HG03025 (cell line): ENCODE measurements around the gene TBCK.
"Not testable (repeated sequence)": the region's sequence is repeated elsewhere in the genome, so short reads cannot be mapped to it uniquely, and the experiment has no call there.

Source experiments
- ATAC-seq: cut with Tn5 transposase; IDR thresholded peaks from one replicate; pipeline ENCODE4 v1.9.1; 2021; ENCODE audit warnings: mild to moderate bottlenecking, moderate library complexity; ENCODE audit not compliant: unreplicated experiment, low FRiP score

The TBCK gene

GRCh38 chr4:106245176-106245575 is 70.8 kb downstream of the TBCK start:
- no peak for ATAC-seq

- ATAC-seq: no peak
These were observed 75.3 kb downstream of the TBCK start for GRCh38 chr4:106240699-106241098.

- peak; percentile 86 for ATAC-seq
These were observed 77.1 kb downstream of the TBCK start for GRCh38 chr4:106238820-106239420.

- ATAC-seq: no peak
These were observed 84.1 kb downstream of the TBCK start for GRCh38 chr4:106231931-106232330.

GRCh38 chr4:106222548-106222947 is 93.5 kb downstream of the TBCK start:
- ATAC-seq: no peak

GRCh38 chr4:106213291-106213690 is 102.7 kb downstream of the TBCK start:
- ATAC-seq: not testable (repeated sequence)

GRCh38 chr4:106210021-106210420 is 106.0 kb downstream of the TBCK start:
- no peak for ATAC-seq

GRCh38 chr4:106208481-106209460 is 107.2 kb downstream of the TBCK start:
- no peak for ATAC-seq

GRCh38 chr4:106201373-106201772 is 114.6 kb downstream of the TBCK start:
- no peak for ATAC-seq

- no peak for ATAC-seq
These were observed 120.5 kb downstream of the TBCK start for GRCh38 chr4:106195435-106195950.

- ATAC-seq: no peak
These were observed 121.2 kb downstream of the TBCK start for GRCh38 chr4:106194801-106195200.

GRCh38 chr4:106192131-106192530 is 123.9 kb downstream of the TBCK start:
- ATAC-seq: no peak

- ATAC-seq: no peak
These were observed 129.8 kb downstream of the TBCK start for GRCh38 chr4:106186201-106186600.

GRCh38 chr4:106183551-106183950 is 132.5 kb downstream of the TBCK start:
- ATAC-seq: no peak

GRCh38 chr4:106172861-106173260 is 143.1 kb downstream of the TBCK start:
- ATAC-seq: no peak

- no peak for ATAC-seq
These were observed 150.5 kb downstream of the TBCK start for GRCh38 chr4:106165351-106166010.

GRCh38 chr4:106162278-106162677 is 153.7 kb downstream of the TBCK start:
- no peak for ATAC-seq

GRCh38 chr4:106160560-106160959 is 155.4 kb downstream of the TBCK start:
- no peak for ATAC-seq

- ATAC-seq: no peak
These were observed 166.1 kb downstream of the TBCK start for GRCh38 chr4:106149911-106150310.

- ATAC-seq: no peak
These were observed 167.0 kb downstream of the TBCK start for GRCh38 chr4:106149026-106149425.

GRCh38 chr4:106142616-106143127 is 173.3 kb downstream of the TBCK start:
- no peak for ATAC-seq
